ENCODE results near the gene ZNF93.

GRCh38 chr19:19858751-19859150 lies 42.0 kb upstream of the ZNF93 start:
- no peak for TF ChIP-seq CTCF (IDR thresholded peaks at IDR 0.05 in 4 of 5, conservative IDR thresholded peaks at IDR 0.05 in 1 of 5)
- TF ChIP-seq POLR2A (IDR thresholded peaks at IDR 0.05) = no peak
